Fibroblast of villous mesenchyme (primary cell): ENCODE data around the gene PLXDC2. TPM values are rescaled to one million over a fixed set of nuclear protein-coding genes. Genes with fewer than 3 reads are reported as not detected.

Experiments
- DNase-seq: peaks from one replicate; pipeline ENCODE4 v3.0.0-alpha.2; 2010; ENCODE audit warnings: low read depth
- H3K4me3 ChIP-seq: 2 replicates; pipeline ENCODE4 v1.5.1; 2011; ENCODE audit warnings: low read depth, mild to moderate bottlenecking, low read length
- CTCF ChIP-seq: IDR thresholded peaks from 2 replicates; pipeline ENCODE4 v1.5.1; 2012; ENCODE audit warnings: low read depth, mild to moderate bottlenecking, low read length; ENCODE audit not compliant: insufficient read depth
- total RNA-seq: library from RNA; depleted of rRNA; stranded (reverse); fragments of >200 nt; gene quantifications from 2 replicates; pipeline ENCODE4 v1.2.3, GENCODE V29; 2012

PLXDC2 gene
- total RNA-seq, 1 donor: 19.0 TPM

DNA sequence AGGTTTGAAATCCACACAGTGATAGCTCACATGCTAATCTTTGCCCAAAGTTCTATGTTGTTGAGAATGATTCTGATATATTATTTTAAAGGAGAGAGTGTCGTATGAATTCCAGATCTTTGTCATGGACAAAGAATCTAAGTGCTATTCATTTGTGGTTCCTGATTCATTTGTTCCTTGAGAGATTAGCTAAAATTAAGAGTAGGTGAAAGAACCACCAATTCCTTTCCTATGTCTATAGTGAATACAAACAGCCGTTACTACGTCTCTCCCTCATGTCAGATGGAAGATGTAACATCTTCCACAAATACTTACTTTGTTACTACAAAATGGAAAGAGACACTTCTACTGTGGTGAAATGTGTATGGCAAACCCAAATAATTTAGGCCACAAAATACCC is 3.3 kb upstream of the PLXDC2 start:
- H3K4me3 ChIP-seq: no peak overlapping the region
- no peak for TF ChIP-seq CTCF
- DNase-seq: no peak

DNA sequence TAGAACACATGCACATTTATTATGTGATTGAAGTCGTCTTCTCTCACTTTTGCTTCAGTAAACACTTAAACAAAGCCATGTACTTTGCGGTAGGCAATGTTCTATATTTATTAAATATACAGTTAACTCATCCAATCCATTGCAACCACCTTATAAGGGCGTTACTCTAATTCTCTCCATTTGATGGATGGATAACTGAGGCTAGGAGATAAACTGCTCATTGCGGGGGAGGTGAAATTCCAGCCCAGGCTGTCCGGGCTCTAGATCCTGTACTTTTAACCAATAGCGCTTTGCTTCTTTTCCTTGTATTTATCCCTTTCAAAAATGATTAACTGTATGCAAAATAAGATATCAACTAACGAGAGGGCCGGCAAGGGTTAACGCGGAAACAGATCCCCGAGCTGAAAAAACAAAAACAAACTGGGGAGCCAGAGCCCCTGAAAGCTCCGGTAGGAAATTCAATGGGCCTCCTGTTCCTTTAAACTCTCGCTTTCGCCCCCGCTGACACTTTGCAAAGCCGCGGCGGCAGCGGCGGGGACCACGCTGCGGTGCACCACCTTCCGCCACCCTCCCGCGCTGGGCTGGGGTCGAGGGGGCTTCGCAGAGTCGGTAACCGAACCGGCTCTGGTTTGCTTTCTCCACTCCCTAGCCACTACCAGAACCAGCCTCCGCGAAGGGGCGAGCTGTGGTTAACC is 1.0 kb upstream of the PLXDC2 start:
- TF ChIP-seq CTCF: no peak
- no peak for DNase-seq
- peak overlapping the region; percentile 78 for H3K4me3 ChIP-seq

GRCh38 chr10:19815731-19816410 is 361 bp upstream of the PLXDC2 start:
- no peak for TF ChIP-seq CTCF
- DNase-seq: peak; percentile 71
- peak overlapping the region; percentile 78 for H3K4me3 ChIP-seq

- no peak for TF ChIP-seq CTCF
- DNase-seq: no peak
These were observed 1.1 kb downstream of the PLXDC2 start for GRCh38 chr10:19817231-19817933.

GRCh38 chr10:19818876-19819275 is 2.6 kb downstream of the PLXDC2 start:
- no peak for TF ChIP-seq CTCF
- DNase-seq: no peak
- H3K4me3 ChIP-seq: peak overlapping the region; percentile 78

More at GRCh38 chr10:19817231-19817933, 1.1 kb downstream of the PLXDC2 start:
- peak overlapping the region; percentile 78 for H3K4me3 ChIP-seq

GRCh38 chr10:19819419-19820033 is 3.3 kb downstream of the PLXDC2 start:
- peak; percentile 58 for DNase-seq
- peak; percentile 75 for TF ChIP-seq CTCF
- peak overlapping the region; percentile 78 for H3K4me3 ChIP-seq
